C4-2B (cell line): ENCODE data around the gene ATP13A1.

Source experiments
- ZFX ChIP-seq: fragments of 450-650 bp; IDR thresholded peaks from 2 replicates; pipeline ENCODE4 v1.6.1; 2017
- TF ChIP-seq, protein P1 (sequence below): fragments of 450-650 bp; conservative IDR thresholded peaks from 2 replicates; pipeline ENCODE4 v1.5.1; 2017; ENCODE audit warnings: mild to moderate bottlenecking

- TF ChIP-seq, protein P1, sequence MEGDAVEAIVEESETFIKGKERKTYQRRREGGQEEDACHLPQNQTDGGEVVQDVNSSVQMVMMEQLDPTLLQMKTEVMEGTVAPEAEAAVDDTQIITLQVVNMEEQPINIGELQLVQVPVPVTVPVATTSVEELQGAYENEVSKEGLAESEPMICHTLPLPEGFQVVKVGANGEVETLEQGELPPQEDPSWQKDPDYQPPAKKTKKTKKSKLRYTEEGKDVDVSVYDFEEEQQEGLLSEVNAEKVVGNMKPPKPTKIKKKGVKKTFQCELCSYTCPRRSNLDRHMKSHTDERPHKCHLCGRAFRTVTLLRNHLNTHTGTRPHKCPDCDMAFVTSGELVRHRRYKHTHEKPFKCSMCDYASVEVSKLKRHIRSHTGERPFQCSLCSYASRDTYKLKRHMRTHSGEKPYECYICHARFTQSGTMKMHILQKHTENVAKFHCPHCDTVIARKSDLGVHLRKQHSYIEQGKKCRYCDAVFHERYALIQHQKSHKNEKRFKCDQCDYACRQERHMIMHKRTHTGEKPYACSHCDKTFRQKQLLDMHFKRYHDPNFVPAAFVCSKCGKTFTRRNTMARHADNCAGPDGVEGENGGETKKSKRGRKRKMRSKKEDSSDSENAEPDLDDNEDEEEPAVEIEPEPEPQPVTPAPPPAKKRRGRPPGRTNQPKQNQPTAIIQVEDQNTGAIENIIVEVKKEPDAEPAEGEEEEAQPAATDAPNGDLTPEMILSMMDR, result no peak
- no peak for TF ChIP-seq ZFX
These were observed 13.9 kb downstream of the ATP13A1 start for GRCh38 chr19:19649580-19649995.
